DND-41 (cell line): Measurements from ENCODE around the gene MICU1.

Source experiments
- ATAC-seq: fragments of 200-7000 bp; cut with Tn5 transposase; 3 replicates; pipeline ENCODE4 v1.9.1; 2021; ENCODE audit warnings: low read depth; ENCODE audit not compliant: insufficient read depth
- DNase-seq: peaks from one replicate; pipeline ENCODE4 v3.0.0-alpha.2; 2020
- H2AFZ ChIP-seq: 2 replicates; pipeline ENCODE4 v1.6.0; 2012; ENCODE audit warnings: low read depth, low read length
- H3K27ac ChIP-seq: 2 replicates; pipeline ENCODE4 v1.5.1; 2012; ENCODE audit warnings: low read length, inconsistent platforms
- H3K27me3 ChIP-seq: fragments of 200-600 bp; sonication (generic); 2 replicates; pipeline ENCODE4 v1.6.0; 2012; ENCODE audit warnings: low read length, mild to moderate bottlenecking, inconsistent platforms; ENCODE audit not compliant: insufficient read depth, poor library complexity
- H3K36me3 ChIP-seq: 2 replicates; pipeline ENCODE4 v1.5.1; 2012; ENCODE audit warnings: low read length, inconsistent platforms; ENCODE audit not compliant: insufficient read depth
- H3K4me1 ChIP-seq: 2 replicates; pipeline ENCODE4 v1.5.1; 2012; ENCODE audit warnings: mild to moderate bottlenecking, low read length; ENCODE audit not compliant: insufficient read depth
- H3K4me2 ChIP-seq: 2 replicates; pipeline ENCODE4 v1.6.0; 2012; ENCODE audit warnings: mild to moderate bottlenecking, moderate library complexity, low read length, inconsistent platforms; ENCODE audit not compliant: insufficient read depth
- H3K4me3 ChIP-seq, 2 experiments: fragments of 200-600 bp in 1 of 2; shearing (Covaris generic) in 1 of 2; 2 replicates each; pipeline ENCODE4 v1.5.1; 2012 to 2016; ENCODE audit warnings: inconsistent platforms in 2 of 2, low read length in 2 of 2, mild to moderate bottlenecking in 2 of 2, low read depth in 1 of 2, moderate library complexity in 1 of 2
- H3K79me2 ChIP-seq: 2 replicates; pipeline ENCODE4 v1.6.0; 2012; ENCODE audit warnings: low read length, inconsistent platforms; ENCODE audit not compliant: insufficient read depth
- H3K9ac ChIP-seq: 2 replicates; pipeline ENCODE4 v1.6.0; 2012; ENCODE audit warnings: low read depth, mild to moderate bottlenecking, inconsistent platforms, low read length, moderate library complexity
- H3K9me3 ChIP-seq: 2 replicates; pipeline ENCODE4 v1.5.1; 2012; ENCODE audit warnings: low read length, moderate library complexity, mild to moderate bottlenecking, inconsistent platforms; ENCODE audit not compliant: insufficient read depth, severe bottlenecking
- H4K20me1 ChIP-seq: 2 replicates; pipeline ENCODE4 v1.6.0; 2012; ENCODE audit warnings: low read length; ENCODE audit not compliant: insufficient read depth
- CTCF ChIP-seq: IDR thresholded peaks from 2 replicates; pipeline ENCODE4 v1.5.1; 2012; ENCODE audit warnings: borderline replicate concordance, low read length, moderate library complexity, mild to moderate bottlenecking; ENCODE audit not compliant: poor library complexity, severe bottlenecking; ENCODE audit errors: extremely low read depth
- EZH2 ChIP-seq: IDR thresholded peaks from 3 replicates; pipeline ENCODE4 v1.6.1; 2012; ENCODE audit warnings: borderline replicate concordance, low read depth, mild to moderate bottlenecking, moderate library complexity, low read length, inconsistent platforms; ENCODE audit not compliant: severe bottlenecking

The MICU1 gene

DNA sequence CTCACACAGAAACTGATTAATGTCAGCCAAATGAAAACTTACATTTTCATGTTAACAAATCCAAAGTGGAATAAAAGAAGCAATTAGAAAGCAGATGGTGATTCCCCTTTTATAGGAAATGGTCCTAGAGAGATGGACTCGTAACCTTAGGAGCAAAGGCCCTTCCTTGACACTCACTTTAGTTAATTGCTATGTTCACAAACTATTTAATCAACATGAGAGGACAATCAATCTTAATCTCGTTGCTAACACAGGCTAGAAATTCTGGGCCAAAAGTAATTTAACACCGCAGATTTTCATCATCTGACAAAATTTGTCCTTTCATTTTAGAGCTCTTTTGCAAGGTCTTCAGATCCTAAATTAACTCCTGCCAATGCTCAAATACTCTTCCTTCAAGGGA, 207.2 kb downstream of the MICU1 start:
- no peak for ATAC-seq
- no peak overlapping the region for H3K4me2 ChIP-seq
- no peak overlapping the region for H3K9ac ChIP-seq
- TF ChIP-seq EZH2 = no peak
- H3K27me3 ChIP-seq = no peaks in the 10 kb centered on the region
- peaks cover 27% of the 10 kb centered on the region for H3K36me3 ChIP-seq
- no peak for DNase-seq
- no peaks in the 10 kb centered on the region for H3K4me1 ChIP-seq
- H3K79me2 ChIP-seq = no peaks in the 10 kb centered on the region
- peaks cover 6% of the 10 kb centered on the region for H3K9me3 ChIP-seq
- no peak overlapping the region for H3K4me3 ChIP-seq
- H3K27ac ChIP-seq = no peak overlapping the region
- H2AFZ ChIP-seq = no peak overlapping the region
- no peaks in the 10 kb centered on the region for H4K20me1 ChIP-seq

DNA sequence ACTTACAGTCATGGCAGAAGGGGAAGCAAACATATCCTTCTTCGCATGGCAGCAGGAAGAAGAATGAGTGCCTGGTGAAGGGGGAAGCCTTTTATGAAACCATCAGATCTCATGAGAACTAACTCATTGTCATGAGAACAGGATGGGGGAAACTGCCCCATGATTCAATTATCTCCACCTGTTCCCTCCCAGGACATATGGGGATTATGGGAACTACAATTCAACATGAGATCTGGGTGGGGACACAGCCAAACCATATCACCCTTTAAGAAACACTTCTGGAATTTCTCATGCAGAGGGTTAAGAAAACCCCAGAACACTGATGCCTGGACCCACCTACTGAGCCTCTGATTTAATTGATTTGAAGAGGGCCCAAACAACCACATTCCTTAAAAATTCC, 207.9 kb downstream of the MICU1 start:
- TF ChIP-seq EZH2 = no peak
- TF ChIP-seq CTCF = no peak
- H3K27me3 ChIP-seq = no peaks in the 10 kb centered on the region
- ATAC-seq (no peak), DNase-seq (no peak)
- no peak overlapping the region for H3K27ac ChIP-seq
- H3K4me1 ChIP-seq = no peaks in the 10 kb centered on the region
- no peaks in the 10 kb centered on the region for H4K20me1 ChIP-seq
- peaks cover 6% of the 10 kb centered on the region for H3K9me3 ChIP-seq
- no peaks in the 10 kb centered on the region for H3K79me2 ChIP-seq
- no peak overlapping the region for H3K4me2 ChIP-seq
- H3K36me3 ChIP-seq = peaks cover 27% of the 10 kb centered on the region
- no peak overlapping the region for H3K4me3 ChIP-seq
- no peak overlapping the region for H3K9ac ChIP-seq
- H2AFZ ChIP-seq = no peak overlapping the region

DNA sequence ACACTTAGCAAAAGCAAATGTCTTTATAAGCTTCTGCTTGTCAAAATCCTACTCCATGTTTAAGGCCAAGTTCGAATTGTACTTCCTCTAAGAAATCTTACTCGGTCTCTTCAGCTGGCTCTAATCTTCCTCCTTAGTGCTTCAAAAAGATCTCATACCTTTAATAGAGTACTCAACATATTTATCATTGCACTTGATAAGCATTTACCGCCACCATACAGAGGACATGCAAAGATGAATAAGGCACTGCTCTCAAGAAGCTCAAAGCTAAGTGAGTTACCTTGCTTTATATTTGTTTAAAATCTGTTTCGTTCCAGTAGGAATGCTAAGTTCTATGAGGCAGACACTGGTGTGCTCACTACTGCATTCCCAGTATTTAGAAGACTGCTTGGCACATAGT, 209.2 kb downstream of the MICU1 start:
- no peak overlapping the region for H3K27ac ChIP-seq
- ATAC-seq = no peak
- no peak for DNase-seq
- H3K9me3 ChIP-seq = peaks cover 3% of the 10 kb centered on the region
- H3K79me2 ChIP-seq = no peaks in the 10 kb centered on the region
- no peaks in the 10 kb centered on the region for H4K20me1 ChIP-seq
- H3K4me1 ChIP-seq = no peaks in the 10 kb centered on the region
- H3K4me2 ChIP-seq = no peak overlapping the region
- no peak overlapping the region for H2AFZ ChIP-seq
- TF ChIP-seq CTCF (no peak), EZH2 (no peak)
- H3K36me3 ChIP-seq = peaks cover 16% of the 10 kb centered on the region; the same call in 1 of the 2 replicates
- H3K27me3 ChIP-seq = no peaks in the 10 kb centered on the region
- no peak overlapping the region for H3K4me3 ChIP-seq
- H3K9ac ChIP-seq = no peak overlapping the region

DNA sequence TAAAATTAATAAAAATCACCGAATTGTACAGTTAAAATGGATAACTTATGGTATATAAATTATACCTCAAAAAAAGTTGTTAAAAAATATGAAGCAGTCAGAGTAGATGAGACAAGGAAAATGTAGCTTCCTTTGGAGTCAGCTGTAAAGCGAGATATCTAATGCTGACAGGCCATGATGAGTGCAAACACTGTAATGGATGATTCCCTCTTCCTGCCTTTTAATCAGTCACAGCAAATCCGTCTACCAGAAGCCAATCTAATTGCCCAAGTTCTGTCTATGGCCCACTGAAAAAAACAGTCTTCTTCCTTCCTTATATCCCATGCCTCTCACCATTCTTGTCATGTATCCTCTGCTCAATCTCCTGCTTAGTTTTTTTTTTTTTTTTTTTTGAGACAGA, 211.2 kb downstream of the MICU1 start:
- no peak for TF ChIP-seq CTCF
- TF ChIP-seq EZH2 = no peak
- no peaks in the 10 kb centered on the region for H3K27me3 ChIP-seq

More for the DNA sequence above, 211.2 kb downstream of the MICU1 start:
- ATAC-seq = no peak
- Histone ChIP-seq H3K36me3 (peaks cover 11% of the 10 kb centered on the region; the same call in 1 of the 2 replicates), H4K20me1 (no peaks in the 10 kb centered on the region), H3K4me1 (no peaks in the 10 kb centered on the region), H2AFZ (no peak overlapping the region), H3K9ac (no peak overlapping the region), H3K9me3 (peaks cover 3% of the 10 kb centered on the region), H3K27ac (no peak overlapping the region), H3K4me3 (no peak overlapping the region), H3K79me2 (no peaks in the 10 kb centered on the region), H3K4me2 (no peak overlapping the region)
- no peak for DNase-seq
